VCaP (cell line): Measurements from ENCODE around the gene HAO2.

Experiments
- H3K27ac ChIP-seq: fragments of 450-650 bp; 2 replicates; pipeline ENCODE4 v1.5.1; 2017
- TF ChIP-seq, protein P1 (sequence below): fragments of 450-650 bp; conservative IDR thresholded peaks from 2 replicates; pipeline ENCODE4 v1.5.1; 2017; ENCODE audit warnings: mild to moderate bottlenecking, moderate library complexity

HAO2 gene

GRCh38 chr1:119431836-119432235, 63.3 kb downstream of the HAO2 start:
- H3K27ac ChIP-seq: no peak overlapping the region
- TF ChIP-seq, protein P1, sequence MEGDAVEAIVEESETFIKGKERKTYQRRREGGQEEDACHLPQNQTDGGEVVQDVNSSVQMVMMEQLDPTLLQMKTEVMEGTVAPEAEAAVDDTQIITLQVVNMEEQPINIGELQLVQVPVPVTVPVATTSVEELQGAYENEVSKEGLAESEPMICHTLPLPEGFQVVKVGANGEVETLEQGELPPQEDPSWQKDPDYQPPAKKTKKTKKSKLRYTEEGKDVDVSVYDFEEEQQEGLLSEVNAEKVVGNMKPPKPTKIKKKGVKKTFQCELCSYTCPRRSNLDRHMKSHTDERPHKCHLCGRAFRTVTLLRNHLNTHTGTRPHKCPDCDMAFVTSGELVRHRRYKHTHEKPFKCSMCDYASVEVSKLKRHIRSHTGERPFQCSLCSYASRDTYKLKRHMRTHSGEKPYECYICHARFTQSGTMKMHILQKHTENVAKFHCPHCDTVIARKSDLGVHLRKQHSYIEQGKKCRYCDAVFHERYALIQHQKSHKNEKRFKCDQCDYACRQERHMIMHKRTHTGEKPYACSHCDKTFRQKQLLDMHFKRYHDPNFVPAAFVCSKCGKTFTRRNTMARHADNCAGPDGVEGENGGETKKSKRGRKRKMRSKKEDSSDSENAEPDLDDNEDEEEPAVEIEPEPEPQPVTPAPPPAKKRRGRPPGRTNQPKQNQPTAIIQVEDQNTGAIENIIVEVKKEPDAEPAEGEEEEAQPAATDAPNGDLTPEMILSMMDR: no peak

DNA sequence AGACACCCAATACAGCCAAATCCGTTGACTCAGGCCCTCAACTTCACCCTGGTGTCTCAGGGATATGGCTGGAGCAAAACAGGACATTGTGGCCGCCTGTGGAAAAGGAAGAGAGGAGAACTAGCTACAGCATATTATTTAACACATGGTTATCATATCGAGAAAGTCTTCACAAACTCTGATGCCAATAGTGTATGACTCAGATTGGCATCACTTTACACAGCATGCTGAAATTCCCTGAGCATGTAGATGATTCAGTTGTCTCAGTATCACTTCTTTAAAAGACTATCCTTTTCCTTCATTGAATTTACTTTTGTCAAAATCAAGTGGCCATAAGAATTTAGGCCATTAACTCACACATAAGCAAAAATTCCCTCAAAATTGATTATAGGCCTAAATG, 66.5 kb downstream of the HAO2 start:
- H3K27ac ChIP-seq: no peak overlapping the region
- TF ChIP-seq, protein P1: no peak

DNA sequence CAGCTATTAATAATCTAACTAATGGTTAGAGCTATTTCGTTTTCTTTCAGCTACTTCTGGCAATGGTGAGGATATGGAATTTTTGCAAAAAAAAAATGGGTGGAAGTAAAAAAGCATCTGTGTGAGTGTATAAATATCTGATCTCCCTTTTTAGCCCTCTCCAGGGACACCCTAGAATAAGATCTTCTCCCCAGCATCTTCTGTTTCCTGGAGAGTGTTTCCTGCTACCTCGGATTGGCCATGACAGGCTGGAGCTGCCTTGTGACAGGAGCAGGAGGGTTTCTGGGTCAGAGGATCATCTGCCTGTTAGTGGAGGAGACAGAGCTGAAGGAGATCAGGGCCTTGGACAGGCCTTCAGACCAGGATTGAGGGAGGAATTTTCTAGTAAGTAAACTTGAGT, 70.2 kb downstream of the HAO2 start:
- TF ChIP-seq, protein P1: no peak
- 0 out of 2 replicates have a peak overlapping the region, but pooled peaks have one; percentile 2 for H3K27ac ChIP-seq

- TF ChIP-seq, protein P1: no peak
- H3K27ac ChIP-seq: no peak overlapping the region
Measured at GRCh38 chr1:119440721-119441307, 72.2 kb downstream of the HAO2 start.

- H3K27ac ChIP-seq: peak overlapping the region; percentile 56
- TF ChIP-seq, protein P1: no peak
Measured at GRCh38 chr1:119442756-119443155, 74.2 kb downstream of the HAO2 start.
